Body of pancreas (tissue), 4 donors: ENCODE data around the gene PFKFB2.

Experiments used
- POLR2A ChIP-seq, 3 donors: fragments of 450-650 bp; IDR thresholded peaks; one replicate each; pipeline ENCODE4 v1.6.1; 2016; ENCODE audit warnings: antibody characterized with exemption in 3 of 3, mild to moderate bottlenecking in 2 of 3
- TF ChIP-seq, protein P1 (sequence below), 7 experiments: fragments of 450-650 bp in 4 of 7; fragments of 200-600 bp in 3 of 7; sonication (generic) in 3 of 7; IDR thresholded peaks; one replicate each; pipeline ENCODE4 v1.5.1; 2016 to 2019; ENCODE audit warnings: antibody characterized with exemption in 7 of 7

DNA sequence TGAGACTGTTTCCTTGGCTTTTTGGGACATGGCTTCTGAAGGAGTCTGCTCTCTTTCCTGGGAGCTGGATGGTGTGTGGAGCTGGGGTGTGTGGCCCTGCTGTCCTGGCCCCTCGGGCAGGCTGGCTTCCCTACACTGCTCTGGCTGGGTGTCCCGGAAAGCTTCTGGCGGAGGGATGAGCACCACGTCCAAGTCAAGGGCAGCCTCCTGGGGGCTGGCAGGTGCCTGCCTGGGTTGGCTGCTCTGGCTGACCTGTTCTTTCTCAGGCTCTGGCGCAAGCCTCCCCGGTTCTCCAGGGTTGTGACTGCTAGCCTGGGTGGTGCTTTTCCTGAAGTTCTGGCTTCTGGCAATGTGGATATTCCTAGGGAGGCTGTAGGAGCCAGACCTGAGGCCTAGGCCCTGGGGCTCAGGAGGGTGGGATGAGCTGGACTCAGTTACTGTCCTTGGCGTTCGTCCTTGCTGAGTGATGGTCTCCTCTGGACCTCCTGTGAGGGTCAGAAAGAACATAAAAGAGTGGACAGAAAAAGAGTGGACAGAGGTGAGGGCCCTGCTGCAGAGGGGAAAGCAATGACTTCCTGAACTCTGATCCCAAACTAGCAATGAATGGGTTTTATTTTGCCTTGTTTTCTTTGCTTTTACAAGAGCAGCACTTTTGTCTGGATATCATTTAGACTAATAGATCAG, 29.9 kb upstream of the PFKFB2 start:
- TF ChIP-seq, protein P1, sequence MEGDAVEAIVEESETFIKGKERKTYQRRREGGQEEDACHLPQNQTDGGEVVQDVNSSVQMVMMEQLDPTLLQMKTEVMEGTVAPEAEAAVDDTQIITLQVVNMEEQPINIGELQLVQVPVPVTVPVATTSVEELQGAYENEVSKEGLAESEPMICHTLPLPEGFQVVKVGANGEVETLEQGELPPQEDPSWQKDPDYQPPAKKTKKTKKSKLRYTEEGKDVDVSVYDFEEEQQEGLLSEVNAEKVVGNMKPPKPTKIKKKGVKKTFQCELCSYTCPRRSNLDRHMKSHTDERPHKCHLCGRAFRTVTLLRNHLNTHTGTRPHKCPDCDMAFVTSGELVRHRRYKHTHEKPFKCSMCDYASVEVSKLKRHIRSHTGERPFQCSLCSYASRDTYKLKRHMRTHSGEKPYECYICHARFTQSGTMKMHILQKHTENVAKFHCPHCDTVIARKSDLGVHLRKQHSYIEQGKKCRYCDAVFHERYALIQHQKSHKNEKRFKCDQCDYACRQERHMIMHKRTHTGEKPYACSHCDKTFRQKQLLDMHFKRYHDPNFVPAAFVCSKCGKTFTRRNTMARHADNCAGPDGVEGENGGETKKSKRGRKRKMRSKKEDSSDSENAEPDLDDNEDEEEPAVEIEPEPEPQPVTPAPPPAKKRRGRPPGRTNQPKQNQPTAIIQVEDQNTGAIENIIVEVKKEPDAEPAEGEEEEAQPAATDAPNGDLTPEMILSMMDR (IDR thresholded peaks at IDR 0.05), result no peak
- TF ChIP-seq POLR2A (IDR thresholded peaks at IDR 0.05), result no peak
